Glomerular endothelial cell (primary cell): Measurements from ENCODE around the gene LTBP1. TPM values are rescaled to one million over a fixed set of nuclear protein-coding genes. Genes with fewer than 3 reads are reported as not detected.

Experiments
- DNase-seq: peaks from one replicate; pipeline ENCODE4 v3.0.0-alpha.2; 2011; ENCODE audit warnings: low read depth, low spot score; ENCODE audit errors: extremely low read depth
- total RNA-seq: library from RNA; depleted of rRNA; stranded (reverse); fragments of >200 nt; gene quantifications from 2 replicates; pipeline ENCODE4 v1.2.3, GENCODE V29; 2015

The LTBP1 gene
- total RNA-seq, 1 donor from 2014 or later, result 63.4 TPM

DNA sequence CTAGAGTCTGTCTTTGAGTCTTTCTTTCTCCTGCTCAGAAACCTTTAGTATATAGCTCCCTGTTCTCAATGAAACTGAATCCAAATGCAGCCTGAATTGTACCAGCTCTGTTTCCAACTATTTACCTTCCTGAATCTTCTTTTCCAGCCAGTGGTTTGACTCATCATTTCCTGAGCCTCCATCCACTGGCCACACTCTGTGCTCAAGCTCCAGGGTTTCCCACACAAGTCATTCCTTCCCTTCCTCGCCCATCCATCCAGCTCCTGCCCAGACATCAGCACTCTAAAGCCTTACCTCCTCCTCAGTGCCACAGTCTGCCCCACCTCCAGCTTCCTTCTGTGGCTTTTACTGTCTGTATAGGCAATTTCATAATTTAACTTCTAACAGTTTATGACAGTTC is 296.1 kb downstream of the LTBP1 start:
- no peak for DNase-seq

DNA sequence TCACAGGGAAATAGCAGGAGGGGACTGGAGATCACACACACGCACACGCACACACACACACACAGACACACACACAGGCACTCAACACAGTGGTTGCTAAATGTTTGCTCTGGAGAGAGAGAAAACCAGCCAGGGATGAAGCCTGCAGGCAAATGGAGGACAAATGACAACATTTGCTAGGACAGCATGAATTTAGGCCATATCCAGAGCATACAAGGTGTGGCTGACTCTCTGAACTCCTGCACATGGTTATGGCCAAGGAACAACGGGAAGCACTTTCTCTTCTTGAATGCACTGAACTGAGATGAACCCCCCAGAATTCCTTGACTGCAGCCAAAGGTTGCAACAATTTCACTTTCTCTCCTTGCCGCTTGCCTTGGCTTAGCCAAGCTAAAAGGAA is 299.7 kb downstream of the LTBP1 start:
- DNase-seq, result no peak

GRCh38 chr2:33247365-33247764 is 300.6 kb downstream of the LTBP1 start:
- no peak for DNase-seq

- DNase-seq, result no peak
These were observed 303.8 kb downstream of the LTBP1 start for GRCh38 chr2:33250417-33251029.

GRCh38 chr2:33256162-33256755 is 309.5 kb downstream of the LTBP1 start:
- DNase-seq, result no peak

DNA sequence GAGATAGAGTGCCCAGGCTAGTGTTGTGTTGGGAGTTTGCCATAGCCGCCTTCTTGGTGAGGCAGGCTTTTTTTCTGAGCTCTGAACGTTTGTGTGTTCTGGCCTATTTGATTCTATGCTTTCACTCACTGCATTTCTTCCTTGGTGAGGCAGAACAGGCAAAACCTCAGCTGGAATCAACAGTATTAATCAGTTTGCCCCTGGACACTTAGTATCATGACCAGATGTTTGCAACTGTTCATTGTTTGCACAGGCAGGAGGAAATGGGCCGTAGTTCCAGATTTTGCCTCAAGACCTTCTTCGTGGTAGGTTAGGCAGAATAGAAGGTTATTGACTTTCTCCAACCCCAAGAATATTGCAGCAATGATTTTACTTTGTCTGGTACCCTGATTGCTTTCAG is 311.6 kb downstream of the LTBP1 start:
- DNase-seq, result no peak

DNA sequence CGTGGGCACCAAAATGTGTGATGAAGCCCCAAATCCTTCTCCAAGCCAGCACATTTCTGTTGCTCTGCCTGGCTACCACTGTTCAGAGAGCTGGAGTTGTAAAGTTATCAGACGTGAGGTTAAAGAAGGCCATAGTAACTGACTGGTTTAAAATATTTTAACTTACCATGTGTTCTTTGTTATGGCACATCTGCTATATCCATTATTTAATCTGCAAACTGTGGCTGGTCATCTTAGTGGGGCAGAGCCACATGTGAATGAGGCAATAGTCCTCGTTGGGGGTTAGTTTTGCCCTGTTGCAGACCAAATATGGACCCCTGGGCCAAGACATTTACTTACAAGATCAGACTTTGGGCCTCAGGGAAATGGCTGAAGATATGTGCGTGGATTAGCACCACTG is 315.3 kb downstream of the LTBP1 start:
- DNase-seq, result no peak

- DNase-seq, result no peak
These were observed 318.0 kb downstream of the LTBP1 start for GRCh38 chr2:33264766-33265165.

DNA sequence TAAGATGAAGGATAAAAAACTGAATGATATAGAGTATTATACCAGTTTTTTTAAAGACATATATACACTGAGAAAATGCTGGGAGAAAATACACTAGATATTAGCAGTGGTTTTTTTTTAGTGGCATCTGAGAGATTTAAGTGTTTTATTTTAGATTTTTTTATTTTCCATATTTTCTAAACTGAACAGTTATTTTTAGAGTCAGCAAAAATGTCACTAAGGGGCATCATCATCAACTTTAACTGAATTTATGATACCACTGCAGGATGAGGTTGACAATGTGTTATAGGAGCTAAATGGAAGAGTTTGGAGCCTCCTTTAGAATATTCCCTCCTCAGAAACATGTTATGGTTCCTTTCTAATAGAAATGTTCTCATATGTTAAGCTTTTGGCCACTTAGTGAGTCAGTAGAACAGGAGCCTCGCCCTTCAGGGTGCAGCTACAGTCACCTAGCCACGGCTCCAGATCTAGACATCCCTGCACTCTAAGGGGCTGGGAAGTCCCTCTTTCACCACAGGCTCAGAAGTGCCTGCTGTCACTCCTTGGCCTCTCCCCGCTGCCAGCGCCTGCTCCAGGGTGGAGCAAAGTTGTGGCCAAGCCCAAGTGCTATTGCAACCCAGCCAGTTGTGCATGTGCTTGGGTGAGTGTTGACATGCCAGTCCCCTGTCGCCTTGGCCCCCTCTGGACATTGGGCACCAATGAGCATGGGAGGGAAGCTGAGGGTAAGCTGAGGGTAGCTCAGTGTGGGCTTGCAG is 319.0 kb downstream of the LTBP1 start:
- no peak for DNase-seq

GRCh38 chr2:33266467-33266866 is 319.7 kb downstream of the LTBP1 start:
- no peak for DNase-seq

DNA sequence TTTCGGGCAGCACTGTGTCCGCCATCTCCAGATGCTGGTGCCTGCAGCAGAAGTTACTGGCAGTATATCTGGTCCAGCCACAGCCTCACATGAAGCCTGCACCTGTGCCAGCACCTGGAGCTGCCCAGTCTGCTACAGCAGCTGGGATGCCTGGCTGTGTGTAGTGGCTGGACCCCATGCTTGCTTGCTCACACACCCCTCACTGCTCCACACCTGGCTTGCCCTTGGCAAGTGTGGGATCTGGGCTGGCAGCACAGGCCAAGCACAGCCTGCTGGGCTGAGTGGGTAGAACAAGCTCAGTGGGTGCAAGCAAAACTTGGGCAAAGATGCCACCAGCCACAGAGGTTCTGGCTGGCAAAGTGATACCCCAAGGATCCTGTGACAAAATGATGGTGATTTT is 320.3 kb downstream of the LTBP1 start:
- DNase-seq, result no peak

GRCh38 chr2:33267756-33268155 is 321.0 kb downstream of the LTBP1 start:
- no peak for DNase-seq

DNA sequence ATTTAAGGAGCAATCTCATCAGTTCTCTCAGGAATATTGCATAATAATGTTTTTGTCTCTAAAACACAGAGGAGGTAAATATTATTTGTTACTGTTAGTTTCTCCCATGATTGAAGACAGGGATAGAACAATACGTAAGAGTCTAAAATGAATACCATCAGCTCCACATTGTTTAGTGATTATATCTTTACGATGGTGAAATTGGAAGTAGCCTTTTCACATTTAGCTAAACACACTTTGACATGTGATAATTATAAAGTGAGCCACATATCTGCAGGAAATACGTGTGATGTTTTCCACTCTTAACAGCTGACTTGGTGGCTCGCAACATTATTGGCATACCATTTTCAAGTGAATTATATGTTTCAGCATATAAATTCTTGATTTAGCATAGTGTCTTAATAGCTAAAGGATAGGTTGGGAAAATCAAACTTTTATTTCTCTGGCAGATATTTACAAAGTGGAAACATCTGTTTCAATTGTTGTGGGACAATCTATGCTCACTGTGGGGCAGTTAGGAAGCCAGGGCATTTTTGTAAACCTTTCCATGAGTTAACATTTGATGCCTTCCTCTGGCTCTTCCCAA is 321.6 kb downstream of the LTBP1 start:
- no peak for DNase-seq

DNA sequence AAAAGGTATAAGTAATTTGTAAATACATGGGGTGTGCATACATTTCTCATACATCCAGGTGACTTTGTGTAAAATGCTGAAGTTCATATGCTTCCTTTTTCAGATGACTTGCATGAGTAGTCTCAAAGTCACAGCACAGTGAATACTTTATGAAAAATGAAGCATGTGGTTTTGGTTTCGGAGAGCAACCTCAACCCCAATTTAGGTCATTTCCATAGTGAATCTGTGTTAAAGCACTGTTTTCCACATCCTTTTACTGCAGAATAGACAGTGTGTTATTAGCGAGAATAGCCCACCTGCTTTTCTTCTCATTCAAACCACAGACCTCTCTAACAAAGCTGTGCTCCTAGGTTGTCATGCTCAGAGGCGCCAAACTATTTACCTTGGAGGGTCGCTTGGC is 325.2 kb downstream of the LTBP1 start:
- no peak for DNase-seq

GRCh38 chr2:33273479-33273878 is 326.7 kb downstream of the LTBP1 start:
- no peak for DNase-seq

- DNase-seq, result no peak
These were observed 327.8 kb downstream of the LTBP1 start for GRCh38 chr2:33274524-33274923.

DNA sequence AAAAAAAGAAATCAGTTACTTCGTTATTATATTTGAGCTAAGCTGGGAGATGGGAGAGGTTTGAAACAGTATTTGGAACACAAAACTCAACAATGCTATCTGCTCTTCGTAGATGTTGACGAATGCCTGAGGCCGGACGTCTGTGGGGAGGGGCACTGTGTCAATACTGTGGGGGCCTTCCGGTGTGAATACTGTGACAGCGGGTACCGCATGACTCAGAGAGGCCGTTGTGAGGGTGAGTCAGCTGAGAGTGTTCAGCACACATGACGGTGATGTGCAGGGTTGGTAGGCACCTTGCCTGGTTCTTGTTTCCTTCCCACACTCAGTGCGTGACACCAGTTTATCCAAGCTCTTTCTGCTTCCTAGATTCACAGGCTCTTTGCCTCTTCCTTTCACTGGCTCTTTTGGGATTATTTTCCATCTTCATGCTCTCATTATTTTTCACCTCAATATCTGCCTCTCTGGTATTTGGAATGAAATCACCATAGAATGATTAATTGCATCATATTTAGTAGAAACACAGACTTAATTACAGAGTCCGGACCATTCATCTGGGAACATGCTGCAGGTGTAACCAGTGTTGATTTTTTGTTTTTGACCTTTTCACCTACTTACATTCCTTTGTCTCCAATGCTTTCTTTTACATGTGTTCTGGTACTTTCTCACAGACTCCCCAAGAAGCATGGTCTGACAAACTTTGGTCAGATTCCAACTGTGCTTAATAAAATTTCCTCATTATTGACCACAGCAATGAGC is 329.1 kb downstream of the LTBP1 start:
- DNase-seq, result peak; percentile 96

DNA sequence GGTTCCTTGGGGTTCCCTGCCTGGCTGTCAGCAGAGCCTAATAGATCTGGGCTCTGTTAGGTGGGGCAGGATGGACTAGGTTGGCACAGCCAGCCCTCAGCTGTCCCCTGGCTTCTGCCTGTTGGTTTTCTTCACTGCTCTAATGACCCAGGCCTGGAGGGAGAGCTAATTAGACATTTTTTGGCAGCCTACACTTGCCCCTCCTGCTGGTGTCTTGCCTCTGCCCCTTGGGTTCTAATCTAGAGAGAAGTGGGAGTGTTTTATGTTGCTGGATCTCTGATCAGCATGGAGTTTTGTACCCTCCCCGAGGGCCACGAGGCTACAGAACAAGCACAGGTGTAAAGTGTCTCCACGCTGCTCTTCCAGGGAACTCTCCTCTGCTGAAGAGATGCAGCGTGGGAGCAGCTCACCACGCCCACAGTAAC is 330.3 kb downstream of the LTBP1 start:
- DNase-seq, result no peak

- no peak for DNase-seq
These were observed 331.6 kb downstream of the LTBP1 start for GRCh38 chr2:33278245-33278943.

- DNase-seq, result no peak
These were observed 337.5 kb downstream of the LTBP1 start for GRCh38 chr2:33284287-33284686.
